Inflammatory macrophage treated with lipopolysaccharide for 4 hours (primary cell): ENCODE results near the gene QTRT2.

Experiments
- DNase-seq: peaks from one replicate; pipeline ENCODE4 v3.0.0-alpha.2; 2020

Gene QTRT2

GRCh38 chr3:114056130-114057010 lies at the start of gene QTRT2, which contains the start of gene CCDC191:
Gene QTRT2 (plus strand): TSS chr3:114056737. CDS start chr3:114065258, 8,521 bp downstream.
Gene CCDC191 (minus strand): TSS chr3:114056526. CDS start chr3:114056466, 60 bp downstream.
- peak; percentile 100 for DNase-seq

- no peak for DNase-seq
Observed at GRCh38 chr3:114011059-114011797, 45.3 kb upstream of the QTRT2 start.

DNA sequence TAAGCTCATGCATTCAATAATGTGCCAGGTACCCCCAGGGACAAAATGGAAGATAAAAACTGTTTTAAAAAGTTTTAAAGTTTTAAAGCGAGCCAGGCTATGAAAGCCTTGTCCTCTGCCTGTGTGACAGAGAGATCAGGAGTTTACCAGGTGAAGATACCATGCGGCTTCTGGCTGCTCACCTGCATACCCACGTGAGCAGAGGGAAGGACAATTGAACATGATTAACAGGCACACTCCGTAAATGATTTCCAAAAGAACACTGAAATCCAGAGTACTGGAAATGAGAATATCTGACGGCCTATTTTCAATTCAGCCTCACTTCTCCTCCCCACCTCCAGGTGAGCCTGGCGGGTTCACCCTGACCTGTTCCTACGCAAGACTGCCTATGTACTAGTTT lies 42.3 kb upstream of the QTRT2 start:
- DNase-seq, result no peak

GRCh38 chr3:114019486-114019885 lies 37.1 kb upstream of the QTRT2 start:
- DNase-seq, result no peak

DNA sequence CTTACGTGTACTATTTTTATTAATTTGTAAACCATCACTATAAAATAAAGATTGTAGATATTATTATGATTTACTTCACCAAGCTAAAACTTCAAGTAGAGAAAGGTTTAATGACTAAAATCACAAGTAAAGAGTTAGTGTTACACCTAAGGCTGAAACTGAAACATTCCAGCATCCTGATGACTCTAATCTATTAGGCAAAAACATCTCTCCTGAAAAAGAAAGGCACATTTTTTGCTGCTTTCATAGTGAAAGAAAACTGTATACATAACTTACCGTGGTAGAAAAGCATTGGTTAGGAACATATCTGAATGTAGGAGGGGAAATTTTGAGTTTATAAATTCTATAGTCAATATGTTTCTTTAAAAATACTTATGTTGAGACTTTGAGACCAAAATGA lies 35.6 kb upstream of the QTRT2 start:
- no peak for DNase-seq

- DNase-seq, result no peak
Observed at GRCh38 chr3:114022145-114022802, 34.3 kb upstream of the QTRT2 start.

- DNase-seq, result no peak
Observed at GRCh38 chr3:114025451-114025850, 31.1 kb upstream of the QTRT2 start.

GRCh38 chr3:114026331-114026730 lies 30.2 kb upstream of the QTRT2 start:
- no peak for DNase-seq

DNA sequence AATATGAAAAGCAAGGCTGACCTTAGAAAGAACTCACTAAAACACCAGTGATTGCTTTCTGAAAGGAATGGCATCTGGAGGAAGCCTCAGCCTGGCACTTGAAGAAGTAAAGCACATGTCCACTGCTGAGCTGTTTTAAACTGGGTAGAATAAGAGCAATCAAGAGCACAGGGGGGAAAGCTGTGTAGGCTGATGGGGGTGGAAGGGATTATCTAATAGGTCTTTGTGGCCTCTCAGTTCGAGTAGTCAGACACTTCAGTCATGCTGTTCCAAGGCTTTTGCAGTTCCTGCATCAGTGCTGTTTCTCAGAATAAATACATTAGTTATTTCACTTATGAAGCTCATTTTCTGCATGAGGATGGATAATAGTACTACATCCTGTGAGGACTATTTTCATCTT lies 22.8 kb upstream of the QTRT2 start:
- no peak for DNase-seq

GRCh38 chr3:114034211-114034610 lies 22.3 kb upstream of the QTRT2 start:
- no peak for DNase-seq

DNA sequence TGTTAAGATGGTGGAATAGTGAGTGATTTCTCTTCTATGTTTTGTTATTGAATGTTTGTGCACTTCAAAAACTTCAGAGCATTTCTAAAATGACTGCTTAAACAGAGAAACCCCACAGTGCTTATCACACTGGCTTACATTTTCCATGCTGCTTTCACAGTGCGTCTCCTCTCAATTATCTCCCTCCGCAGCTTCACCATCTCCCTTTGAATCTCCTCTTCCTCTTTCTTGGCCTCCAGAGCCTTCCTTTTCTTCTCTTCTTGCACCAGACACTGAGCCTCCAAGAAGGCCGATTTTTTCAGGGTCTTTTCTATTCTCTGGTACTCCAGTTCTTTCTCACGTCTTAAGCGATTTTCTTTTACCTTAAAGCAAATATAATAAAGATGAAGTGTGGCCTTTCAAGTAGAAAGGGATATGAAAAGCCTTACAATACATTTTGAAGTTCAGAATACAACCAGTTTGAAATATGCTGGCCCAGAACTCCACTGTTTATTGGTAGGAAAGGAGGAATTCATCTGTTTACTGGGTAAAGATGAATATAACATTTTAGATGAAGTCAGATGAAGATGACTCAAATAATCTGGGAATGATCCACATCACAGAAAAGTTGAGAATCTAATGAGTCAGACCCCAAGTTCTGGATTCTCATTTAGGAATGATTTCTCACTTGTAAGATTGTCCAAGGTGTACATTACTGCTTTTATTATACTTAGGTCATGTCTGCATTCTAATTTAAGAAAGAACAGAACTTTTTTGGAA lies 21.6 kb upstream of the QTRT2 start:
- no peak for DNase-seq

GRCh38 chr3:114035896-114036295 lies 20.6 kb upstream of the QTRT2 start:
- no peak for DNase-seq

GRCh38 chr3:114043205-114043604 lies 13.3 kb upstream of the QTRT2 start:
- no peak for DNase-seq

DNA sequence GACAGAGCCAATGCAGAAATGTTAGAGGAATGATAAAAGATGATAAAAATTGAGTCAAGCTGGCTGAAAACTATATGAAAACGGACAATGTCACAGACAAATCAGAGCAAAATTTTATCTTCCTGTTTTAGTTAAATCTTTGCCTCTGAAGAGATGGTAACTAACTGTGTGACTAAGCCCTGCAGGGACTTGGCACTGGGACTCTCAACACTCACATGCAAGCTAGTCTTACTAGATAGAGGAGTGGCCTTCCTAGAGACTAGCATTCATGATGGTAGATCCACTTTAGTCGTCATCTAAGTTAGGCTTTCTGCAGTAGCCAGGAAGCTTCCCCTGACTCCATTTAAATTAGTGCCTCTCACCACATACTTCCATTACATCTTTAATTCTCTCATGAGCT lies 4.3 kb upstream of the QTRT2 start:
- no peak for DNase-seq

GRCh38 chr3:114057011-114057347 lies 442 bp downstream of the QTRT2 start:
- DNase-seq, result no peak

DNA sequence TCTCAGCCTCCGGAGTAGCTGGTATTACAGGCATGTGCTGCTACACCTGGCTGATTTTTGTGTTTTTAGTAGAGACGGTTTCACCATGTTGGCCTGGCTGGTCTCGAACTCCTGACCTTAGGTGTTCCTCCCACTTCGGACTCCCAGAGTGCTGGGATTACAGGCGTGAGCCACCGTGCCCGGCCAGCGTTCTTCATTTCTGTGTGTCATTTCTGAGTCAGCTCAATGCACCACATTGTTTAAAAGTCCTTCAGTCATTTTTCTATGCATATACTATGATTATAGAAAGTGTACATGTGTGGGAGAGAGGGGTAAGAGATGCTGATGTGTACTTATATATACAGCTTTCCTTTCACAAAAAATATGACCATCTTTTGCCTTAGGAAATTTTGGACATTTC lies 2.1 kb downstream of the QTRT2 start:
- DNase-seq, result no peak

DNA sequence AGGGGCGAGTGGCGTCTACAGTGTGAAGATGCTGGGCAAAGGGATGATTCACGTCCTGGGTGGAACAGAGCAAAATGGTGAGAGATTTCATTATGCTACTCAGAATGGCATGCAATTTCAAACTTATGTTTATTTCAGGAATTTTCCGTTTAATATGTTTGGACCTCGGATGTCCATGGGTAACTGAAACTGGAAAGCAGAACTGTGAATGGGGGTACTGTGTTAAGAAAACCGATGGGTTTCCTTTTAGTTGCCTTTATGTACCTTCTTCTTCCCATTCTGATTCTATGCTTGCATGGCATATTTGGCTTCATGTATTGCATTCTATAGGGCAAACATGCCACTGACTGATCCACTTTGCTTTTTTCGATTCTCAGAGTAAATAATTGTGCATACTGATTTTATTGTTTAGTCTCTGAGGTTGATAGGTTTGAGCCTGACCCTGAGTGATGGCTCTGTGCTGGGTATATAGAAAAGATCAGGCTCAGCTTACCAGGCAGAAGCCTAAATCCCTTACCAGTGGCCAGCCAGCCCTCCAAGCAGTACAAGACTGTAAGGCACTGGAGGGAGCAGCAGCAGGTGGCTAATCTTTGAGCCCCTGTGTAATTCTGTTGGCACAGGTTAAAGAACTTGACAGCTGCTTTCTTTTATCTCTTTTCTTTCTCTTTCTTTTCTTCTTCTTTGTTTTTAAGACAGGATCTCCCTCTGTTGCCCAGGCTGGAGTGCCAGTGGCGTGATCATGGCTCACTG lies 4.5 kb downstream of the QTRT2 start:
- DNase-seq, result no peak

GRCh38 chr3:114067804-114068203 lies 11.3 kb downstream of the QTRT2 start:
- DNase-seq, result no peak

- no peak for DNase-seq
Observed at GRCh38 chr3:114068336-114068735, 11.8 kb downstream of the QTRT2 start.

DNA sequence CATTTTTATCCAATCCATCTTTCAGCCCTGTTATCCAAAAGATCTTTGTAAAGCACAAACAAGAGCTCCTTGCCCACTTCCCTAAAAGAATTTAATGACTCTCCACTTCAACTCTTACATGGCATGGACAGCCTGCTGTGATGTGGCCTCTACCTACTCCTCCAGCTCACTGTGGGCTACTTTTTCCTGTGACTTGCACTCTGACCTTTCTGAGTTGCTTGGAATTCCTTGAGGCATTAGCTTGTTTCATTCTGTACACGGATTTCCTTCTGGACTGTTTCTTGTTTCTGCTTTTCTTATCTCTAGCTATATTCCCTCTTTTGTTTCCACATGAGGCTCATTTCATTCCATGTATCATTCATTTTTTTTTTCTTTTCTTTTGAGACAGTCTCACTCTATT lies 15.2 kb downstream of the QTRT2 start:
- no peak for DNase-seq

DNA sequence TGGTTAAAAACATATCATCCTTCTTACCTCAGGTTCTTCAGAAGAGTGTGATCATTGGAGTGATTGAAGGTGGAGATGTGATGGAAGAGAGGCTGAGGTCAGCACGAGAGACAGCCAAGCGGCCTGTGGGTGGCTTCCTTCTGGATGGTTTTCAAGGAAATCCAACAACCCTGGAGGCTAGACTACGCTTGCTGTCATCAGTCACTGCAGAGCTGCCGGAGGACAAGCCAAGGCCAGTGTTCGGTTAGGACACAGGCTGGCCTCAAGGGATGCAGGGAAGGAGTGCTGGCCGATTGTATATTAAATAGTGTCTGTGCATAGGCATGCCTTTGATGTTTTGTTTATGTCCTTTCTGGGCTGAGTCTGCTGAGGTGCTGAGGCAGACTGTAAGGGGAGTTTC lies 20.2 kb downstream of the QTRT2 start:
- no peak for DNase-seq

GRCh38 chr3:114078126-114078525 lies 21.6 kb downstream of the QTRT2 start:
- no peak for DNase-seq
